HG03460 (cell line): Measurements from ENCODE around the gene TRAPPC12.
"Not testable (repeated sequence)": the region's sequence is repeated elsewhere in the genome, so short reads cannot be mapped to it uniquely, and the experiment has no call there.

Source experiments
- ATAC-seq: cut with Tn5 transposase; IDR thresholded peaks from one replicate; pipeline ENCODE4 v1.9.1; 2021; ENCODE audit not compliant: unreplicated experiment

The TRAPPC12 gene

GRCh38 chr2:3451926-3452671, 72.6 kb downstream of the TRAPPC12 start:
- no peak for ATAC-seq

GRCh38 chr2:3453190-3453999, 73.9 kb downstream of the TRAPPC12 start:
- no peak for ATAC-seq

- ATAC-seq: not testable (repeated sequence)
These were observed 74.5 kb downstream of the TRAPPC12 start for GRCh38 chr2:3454005-3454404.

GRCh38 chr2:3454802-3455201, 75.3 kb downstream of the TRAPPC12 start:
- no peak for ATAC-seq

GRCh38 chr2:3456125-3456524, 76.6 kb downstream of the TRAPPC12 start:
- ATAC-seq: no peak

- ATAC-seq: no peak
These were observed 78.3 kb downstream of the TRAPPC12 start for GRCh38 chr2:3457524-3458395.

GRCh38 chr2:3458396-3459184, 79.1 kb downstream of the TRAPPC12 start:
- ATAC-seq: no peak

- no peak for ATAC-seq
These were observed 79.9 kb downstream of the TRAPPC12 start for GRCh38 chr2:3459185-3460015.

- ATAC-seq: no peak
These were observed 80.7 kb downstream of the TRAPPC12 start for GRCh38 chr2:3460156-3460555.

GRCh38 chr2:3460831-3461800, 81.6 kb downstream of the TRAPPC12 start:
- no peak for ATAC-seq

GRCh38 chr2:3461801-3462492, 82.5 kb downstream of the TRAPPC12 start:
- peak; percentile 77 for ATAC-seq

- no peak for ATAC-seq
These were observed 83.1 kb downstream of the TRAPPC12 start for GRCh38 chr2:3462493-3463104.

GRCh38 chr2:3463186-3463835, 83.8 kb downstream of the TRAPPC12 start:
- no peak for ATAC-seq

GRCh38 chr2:3463944-3464343, 84.5 kb downstream of the TRAPPC12 start:
- no peak for ATAC-seq

GRCh38 chr2:3464401-3465005, 85.0 kb downstream of the TRAPPC12 start:
- ATAC-seq: no peak

- ATAC-seq: no peak
These were observed 85.8 kb downstream of the TRAPPC12 start for GRCh38 chr2:3465328-3465727.
